ENCODE data around the gene CASP8.

The CASP8 gene

GRCh38 chr2:201261906-201262305 is 1.6 kb downstream of the CASP8 start:
- no peak for DNase-seq (ENCODE audit: low read depth)
- no peak overlapping the region for H3K4me3 ChIP-seq (replicated peaks; ENCODE audit: low read depth, low read length)
- TF ChIP-seq CTCF (IDR thresholded peaks at IDR 0.05; ENCODE audit: low read length, missing control alignments), result no peak

DNA sequence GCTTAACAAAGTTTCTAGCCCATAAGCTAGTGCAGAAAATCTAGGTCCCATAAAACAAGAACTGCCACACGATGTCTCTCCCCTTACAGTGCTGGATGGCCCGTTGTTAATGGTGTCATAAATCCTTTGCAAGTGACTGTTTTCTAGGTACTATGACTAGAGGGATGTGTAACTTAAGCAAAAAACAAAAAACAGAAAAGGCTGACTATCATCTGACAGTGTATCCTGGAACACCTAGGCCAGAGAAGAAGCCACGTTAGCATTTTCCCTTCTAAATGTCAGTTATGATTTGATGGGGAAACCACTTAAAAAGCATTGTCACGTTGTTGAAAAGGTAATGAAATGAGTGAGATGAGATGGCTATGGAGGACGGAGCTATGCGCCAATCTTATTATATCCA is 2.4 kb downstream of the CASP8 start:
- no peak for TF ChIP-seq CTCF (IDR thresholded peaks at IDR 0.05; ENCODE audit: low read length, missing control alignments)
- no peak overlapping the region for H3K4me3 ChIP-seq (replicated peaks; ENCODE audit: low read depth, low read length)
- no peak for DNase-seq (ENCODE audit: low read depth)

DNA sequence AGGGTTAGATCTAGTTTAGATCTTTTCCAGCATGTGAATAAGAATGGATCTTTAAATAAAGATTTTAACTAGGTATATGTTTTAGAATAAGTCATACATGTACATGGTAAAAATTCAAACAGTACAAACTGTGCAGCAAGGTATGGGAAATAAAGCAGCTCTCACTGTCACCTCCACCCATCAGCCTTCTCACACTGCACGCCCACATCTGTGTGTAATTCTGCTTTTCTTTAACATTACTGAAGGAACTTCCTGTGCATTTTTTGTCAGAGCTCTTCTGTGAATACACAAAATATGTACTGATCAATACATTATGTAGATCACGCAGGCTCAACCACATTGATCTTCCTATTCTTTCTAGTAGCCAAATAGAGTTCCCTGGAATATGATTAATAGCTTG is 3.4 kb downstream of the CASP8 start:
- no peak for DNase-seq (ENCODE audit: low read depth)

DNA sequence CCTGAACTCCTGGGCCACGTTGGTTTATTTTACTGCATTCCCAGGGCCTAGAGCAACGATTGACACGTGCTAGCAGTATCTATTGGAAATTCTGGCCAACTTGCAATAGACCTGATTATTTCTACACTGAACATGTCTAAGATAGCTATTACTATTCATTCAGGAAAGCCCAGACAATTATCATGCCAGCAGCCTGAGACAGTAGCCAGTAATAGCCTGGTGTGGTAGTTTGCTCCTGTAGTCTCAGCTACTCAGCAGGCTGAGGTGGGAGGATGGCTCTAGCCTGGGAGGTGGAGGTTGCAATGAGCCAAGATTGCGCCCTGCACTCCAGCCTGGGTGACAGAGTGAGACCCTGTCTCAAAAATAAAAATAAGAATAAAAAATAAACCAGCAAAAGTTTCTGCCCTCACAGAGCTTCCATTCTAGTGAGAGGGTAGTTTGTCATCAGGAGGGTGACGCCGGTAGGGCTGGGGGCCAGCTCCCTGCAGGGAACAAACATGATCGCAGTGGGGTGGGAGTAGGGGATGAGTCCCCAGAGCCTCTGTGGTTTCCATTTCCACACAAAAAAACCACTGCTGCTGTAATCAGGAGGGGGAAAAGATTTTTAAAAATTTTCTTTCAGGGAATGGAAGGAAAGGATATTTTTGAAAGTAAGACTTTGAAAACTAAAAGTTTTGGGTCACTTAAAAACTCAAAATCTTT is 4.3 kb downstream of the CASP8 start:
- no peak overlapping the region for H3K4me3 ChIP-seq (replicated peaks; ENCODE audit: low read depth, low read length)
- TF ChIP-seq CTCF (IDR thresholded peaks at IDR 0.05; ENCODE audit: low read length, missing control alignments), result no peak
- no peak for DNase-seq (ENCODE audit: low read depth)

More for the DNA sequence above, 3.4 kb downstream of the CASP8 start:
- TF ChIP-seq CTCF (IDR thresholded peaks at IDR 0.05; ENCODE audit: low read length, missing control alignments), result no peak
- no peak overlapping the region for H3K4me3 ChIP-seq (replicated peaks; ENCODE audit: low read depth, low read length)

DNA sequence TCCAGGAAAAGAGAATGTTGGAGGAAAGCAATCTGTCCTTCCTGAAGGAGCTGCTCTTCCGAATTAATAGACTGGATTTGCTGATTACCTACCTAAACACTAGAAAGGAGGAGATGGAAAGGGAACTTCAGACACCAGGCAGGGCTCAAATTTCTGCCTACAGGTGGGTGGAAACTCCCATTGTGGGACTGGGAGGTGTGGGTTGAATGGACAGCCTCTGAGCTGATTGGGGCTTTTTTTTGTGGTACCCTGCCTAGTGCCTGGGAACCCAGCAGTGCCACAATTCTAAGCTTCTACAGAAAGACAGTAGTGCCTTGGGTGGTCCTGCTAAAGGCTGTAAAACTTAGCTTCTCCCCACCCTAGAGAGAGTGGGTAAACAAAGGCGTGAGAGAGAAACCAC is 6.3 kb downstream of the CASP8 start:
- H3K4me3 ChIP-seq (replicated peaks; ENCODE audit: low read depth, low read length), result no peak overlapping the region
- DNase-seq (ENCODE audit: low read depth), result no peak
- no peak for TF ChIP-seq CTCF (IDR thresholded peaks at IDR 0.05; ENCODE audit: low read length, missing control alignments)

DNA sequence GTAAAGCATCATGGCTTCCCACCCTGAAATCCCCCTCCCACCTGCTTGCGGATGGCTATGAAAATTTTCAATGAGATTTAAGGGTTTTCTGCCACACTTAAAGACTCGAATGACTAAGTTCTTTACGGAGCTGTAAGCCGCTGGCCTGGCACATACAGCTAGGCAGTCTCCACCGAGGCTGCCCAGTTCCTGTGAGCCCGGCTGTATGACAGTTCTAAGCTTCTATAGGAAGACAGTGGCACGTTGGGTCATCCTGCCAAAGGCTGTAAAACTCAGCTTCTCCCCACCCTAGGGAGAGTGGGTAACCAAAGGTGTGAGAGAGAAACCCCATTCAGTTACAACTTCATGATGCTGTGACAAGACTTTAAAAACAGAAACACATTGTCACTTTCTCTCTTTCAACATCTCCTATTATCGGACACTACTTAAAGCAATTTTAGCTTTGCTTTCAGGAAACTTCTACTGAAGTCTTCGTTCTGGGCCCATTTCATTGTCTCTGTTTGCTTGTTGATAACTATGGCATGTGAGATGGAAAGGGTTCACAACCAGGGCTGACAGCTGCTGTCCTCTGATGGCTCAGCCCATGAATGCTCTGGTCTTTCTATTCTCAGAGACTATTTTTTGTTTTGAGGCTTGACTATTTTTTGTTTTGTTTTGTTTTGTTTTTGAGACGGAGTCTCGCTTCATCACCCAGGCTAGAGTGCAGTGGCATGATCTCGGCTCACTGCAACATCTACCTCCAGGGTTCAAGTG is 7.1 kb downstream of the CASP8 start:
- H3K4me3 ChIP-seq (replicated peaks; ENCODE audit: low read depth, low read length), result no peak overlapping the region
- TF ChIP-seq CTCF (IDR thresholded peaks at IDR 0.05; ENCODE audit: low read length, missing control alignments), result no peak
- DNase-seq (ENCODE audit: low read depth), result no peak
